Liver (tissue), 9 donors: Measurements from ENCODE around the gene DHCR7. TPM values are rescaled to one million over a fixed set of nuclear protein-coding genes. Genes with fewer than 3 reads are reported as not detected.

Source experiments
- DNase-seq: peaks from one replicate; pipeline ENCODE4 v3.0.0-alpha.2; 2017; ENCODE audit warnings: low spot score
- H3K27ac ChIP-seq, 2 donors: one replicate each; pipeline ENCODE4 v1.7.0; 2013; ENCODE audit warnings: inconsistent platforms in 2 of 2, low read length in 2 of 2, control low read depth in 1 of 2, low read depth in 1 of 2, mild to moderate bottlenecking in 1 of 2
- H3K27me3 ChIP-seq, 4 donors: one replicate each; pipeline versions ENCODE4 v1.6.1 to v1.7.0; 2013; ENCODE audit warnings: low read length in 3 of 4, inconsistent platforms in 1 of 4, mild to moderate bottlenecking in 1 of 4, moderate library complexity in 1 of 4; ENCODE audit not compliant: control insufficient read depth in 4 of 4, insufficient read depth in 4 of 4
- H3K36me3 ChIP-seq, 4 donors: one replicate each; pipeline versions ENCODE4 v1.6.1 to v1.7.0; 2013; ENCODE audit warnings: low read length in 3 of 4, mild to moderate bottlenecking in 3 of 4, low read depth in 1 of 4, moderate library complexity in 1 of 4; ENCODE audit not compliant: control insufficient read depth in 4 of 4, insufficient read depth in 3 of 4
- H3K4me1 ChIP-seq, 4 donors: one replicate each; pipeline versions ENCODE4 v1.6.1 to v1.7.0; 2013; ENCODE audit warnings: low read length in 3 of 4, mild to moderate bottlenecking in 3 of 4, moderate library complexity in 1 of 4; ENCODE audit not compliant: control insufficient read depth in 4 of 4, insufficient read depth in 4 of 4
- H3K4me3 ChIP-seq, 3 donors: one replicate each; pipeline versions ENCODE4 v1.6.1 to v1.7.0; 2013; ENCODE audit warnings: low read length in 3 of 3, control low read depth in 1 of 3, low read depth in 1 of 3, mild to moderate bottlenecking in 1 of 3
- H3K9ac ChIP-seq, 2 donors: one replicate each; pipeline ENCODE4 v1.7.0; 2013; ENCODE audit warnings: low read length in 2 of 2, mild to moderate bottlenecking in 2 of 2, moderate library complexity in 2 of 2, control low read depth in 1 of 2, low read depth in 1 of 2
- H3K9me3 ChIP-seq, 4 donors: one replicate each; pipeline versions ENCODE4 v1.6.1 to v1.7.0; 2013; ENCODE audit warnings: low read length in 3 of 4; ENCODE audit not compliant: control insufficient read depth in 4 of 4
- EGR1 ChIP-seq, 2 donors: IDR thresholded peaks; 2 replicates each; pipeline ENCODE4 v1.6.1; 2016 to 2018; ENCODE audit warnings: antibody characterized with exemption in 2 of 2, low read depth in 2 of 2
- FOXA1 ChIP-seq: IDR thresholded peaks from 2 replicates; pipeline ENCODE4 v1.6.1; 2016; ENCODE audit warnings: antibody characterized with exemption
- FOXA2 ChIP-seq: IDR thresholded peaks from 2 replicates; pipeline ENCODE4 v1.6.1; 2016; ENCODE audit warnings: antibody characterized with exemption
- GABPA ChIP-seq, 2 donors: IDR thresholded peaks in 1 of 2; conservative IDR thresholded peaks in 1 of 2; 2 replicates each; pipeline ENCODE4 v1.6.1; 2016; ENCODE audit warnings: antibody characterized with exemption in 2 of 2, mild to moderate bottlenecking in 1 of 2, moderate library complexity in 1 of 2
- HNF4A ChIP-seq, 2 donors: conservative IDR thresholded peaks; 2 replicates each; pipeline ENCODE4 v1.6.1; 2016; ENCODE audit warnings: antibody characterized with exemption in 2 of 2, mild to moderate bottlenecking in 2 of 2
- HNF4G ChIP-seq: IDR thresholded peaks from 2 replicates; pipeline ENCODE4 v1.6.1; 2016; ENCODE audit warnings: antibody characterized with exemption
- JUND ChIP-seq, 2 donors: IDR thresholded peaks; 2 replicates each; pipeline ENCODE4 v1.6.1; 2016; ENCODE audit warnings: antibody characterized with exemption in 2 of 2
- NR2F2 ChIP-seq: IDR thresholded peaks from 2 replicates; pipeline ENCODE4 v1.6.1; 2016; ENCODE audit warnings: antibody characterized with exemption
- RAD21 ChIP-seq, 2 donors: IDR thresholded peaks; 2 replicates each; pipeline ENCODE4 v1.6.1; 2016; ENCODE audit warnings: antibody characterized with exemption in 2 of 2, mild to moderate bottlenecking in 2 of 2
- RXRA ChIP-seq, 2 donors: IDR thresholded peaks; 2 replicates each; pipeline ENCODE4 v1.6.1; 2017 to 2018; ENCODE audit warnings: antibody characterized with exemption in 2 of 2, mild to moderate bottlenecking in 1 of 2
- SP1 ChIP-seq: IDR thresholded peaks from 2 replicates; pipeline ENCODE4 v1.6.1; 2018; ENCODE audit warnings: antibody characterized with exemption, mild to moderate bottlenecking
- TAF1 ChIP-seq: conservative IDR thresholded peaks from 2 replicates; pipeline ENCODE4 v1.6.1; 2016; ENCODE audit warnings: antibody characterized with exemption, mild to moderate bottlenecking
- YY1 ChIP-seq: IDR thresholded peaks from 2 replicates; pipeline ENCODE4 v1.6.1; 2016; ENCODE audit warnings: antibody characterized with exemption, mild to moderate bottlenecking
- WGBS: extraction: QIAGEN DNeasy Blood & Tissue Kit; methylation state at CpG from one replicate; pipeline ENCODE4 v1.1.7; 2013; 5-methylcytosine and 5-hydroxymethylcytosine counted together
- polyA plus RNA-seq, 2 donors: library from polyadenylated mRNA; stranded (reverse) in 1 of 2; unstranded in 1 of 2; fragments of 200-250 nt in 1 of 2; fragments of >200 nt in 1 of 2; fragmentation: Nextera tagmentation in 1 of 2; extraction: Ambion mirVana in 1 of 2; gene quantifications; one replicate each; pipeline versions ENCODE4 v1.2.1 to v1.2.3, GENCODE V29; 2013 to 2015
- total RNA-seq, 2 donors: library from RNA; depleted of rRNA; stranded (reverse); fragments of >200 nt; gene quantifications; one replicate each; pipeline ENCODE4 v1.2.3, GENCODE V29; 2014
- TF ChIP-seq, protein P1 (sequence below): IDR thresholded peaks from 2 replicates; pipeline ENCODE4 v1.6.1; 2016; ENCODE audit warnings: antibody characterized with exemption
- TF ChIP-seq, protein P2 (sequence below): IDR thresholded peaks from 2 replicates; pipeline ENCODE4 v1.6.1; 2016; ENCODE audit warnings: antibody characterized with exemption, mild to moderate bottlenecking
- TF ChIP-seq, protein P3 (sequence below): fragments of 150-350 bp; IDR thresholded peaks from 2 replicates; pipeline ENCODE4 v1.5.1; 2017; ENCODE audit warnings: improper control_type of control experiment, low read depth, low read length; ENCODE audit not compliant: missing input control
- TF ChIP-seq, protein P4 (sequence below): IDR thresholded peaks from 2 replicates; pipeline ENCODE4 v1.6.1; 2016; ENCODE audit warnings: antibody characterized with exemption
- TF ChIP-seq, protein P5 (sequence below): IDR thresholded peaks from 2 replicates; pipeline ENCODE4 v1.6.1; 2016; ENCODE audit warnings: antibody characterized with exemption
- donor health status: healthy.
- donor health status: healthy.
- donor health status: healthy.
- donor health status: healthy.
- donor health status: healthy.

DHCR7 gene
- total and polyA plus RNA-seq, 4 donors = 56.9 to 224 (median 172) TPM

- Histone ChIP-seq H3K9ac (peak overlapping the region; percentile 82 to 92), H3K4me3 (peak overlapping the region; percentile 78 to 88 (median 80)), H3K4me1 (peaks cover 5 to 41% (median 24%) of the 10 kb centered on the region in 4 donors), H3K9me3 (no peaks in the 10 kb centered on the region), H3K27ac (peak overlapping the region; percentile 97), H3K27me3 (no peaks in the 10 kb centered on the region), H3K36me3 (peaks cover 4 to 26% (median 24%) of the 10 kb centered on the region in 4 donors)
- WGBS = 27% methylated on average over 9 of the region's 9 CpGs
- DNase-seq = no peak
- TF ChIP-seq HNF4A (conservative IDR thresholded peaks at IDR 0.05) (peak; percentile 70 to 79), FOXA2 (peak; percentile 34), TAF1 (peak; percentile 58), NR2F2 (peak; percentile 58), GABPA (IDR thresholded peaks at IDR 0.05 in 1 of 2, conservative IDR thresholded peaks at IDR 0.05 in 1 of 2) (peak in 1 of 2 donors; percentile 25), HNF4G (no peak), SP1 (peak; percentile 79), RAD21 (IDR thresholded peaks at IDR 0.05) (peak; percentile 41 to 51), EGR1 (IDR thresholded peaks at IDR 0.05; ENCODE audit: low read depth in 2 of 2) (no peak), RXRA (IDR thresholded peaks at IDR 0.05) (peak; percentile 93 to 97), YY1 (peak; percentile 66), JUND (IDR thresholded peaks at IDR 0.05) (peak; percentile 39 to 72), FOXA1 (peak; percentile 29)
- TF ChIP-seq, protein P1, sequence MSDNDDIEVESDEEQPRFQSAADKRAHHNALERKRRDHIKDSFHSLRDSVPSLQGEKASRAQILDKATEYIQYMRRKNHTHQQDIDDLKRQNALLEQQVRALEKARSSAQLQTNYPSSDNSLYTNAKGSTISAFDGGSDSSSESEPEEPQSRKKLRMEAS = no peak
- TF ChIP-seq, protein P2, sequence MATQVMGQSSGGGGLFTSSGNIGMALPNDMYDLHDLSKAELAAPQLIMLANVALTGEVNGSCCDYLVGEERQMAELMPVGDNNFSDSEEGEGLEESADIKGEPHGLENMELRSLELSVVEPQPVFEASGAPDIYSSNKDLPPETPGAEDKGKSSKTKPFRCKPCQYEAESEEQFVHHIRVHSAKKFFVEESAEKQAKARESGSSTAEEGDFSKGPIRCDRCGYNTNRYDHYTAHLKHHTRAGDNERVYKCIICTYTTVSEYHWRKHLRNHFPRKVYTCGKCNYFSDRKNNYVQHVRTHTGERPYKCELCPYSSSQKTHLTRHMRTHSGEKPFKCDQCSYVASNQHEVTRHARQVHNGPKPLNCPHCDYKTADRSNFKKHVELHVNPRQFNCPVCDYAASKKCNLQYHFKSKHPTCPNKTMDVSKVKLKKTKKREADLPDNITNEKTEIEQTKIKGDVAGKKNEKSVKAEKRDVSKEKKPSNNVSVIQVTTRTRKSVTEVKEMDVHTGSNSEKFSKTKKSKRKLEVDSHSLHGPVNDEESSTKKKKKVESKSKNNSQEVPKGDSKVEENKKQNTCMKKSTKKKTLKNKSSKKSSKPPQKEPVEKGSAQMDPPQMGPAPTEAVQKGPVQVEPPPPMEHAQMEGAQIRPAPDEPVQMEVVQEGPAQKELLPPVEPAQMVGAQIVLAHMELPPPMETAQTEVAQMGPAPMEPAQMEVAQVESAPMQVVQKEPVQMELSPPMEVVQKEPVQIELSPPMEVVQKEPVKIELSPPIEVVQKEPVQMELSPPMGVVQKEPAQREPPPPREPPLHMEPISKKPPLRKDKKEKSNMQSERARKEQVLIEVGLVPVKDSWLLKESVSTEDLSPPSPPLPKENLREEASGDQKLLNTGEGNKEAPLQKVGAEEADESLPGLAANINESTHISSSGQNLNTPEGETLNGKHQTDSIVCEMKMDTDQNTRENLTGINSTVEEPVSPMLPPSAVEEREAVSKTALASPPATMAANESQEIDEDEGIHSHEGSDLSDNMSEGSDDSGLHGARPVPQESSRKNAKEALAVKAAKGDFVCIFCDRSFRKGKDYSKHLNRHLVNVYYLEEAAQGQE = peak; percentile 46
- TF ChIP-seq, protein P3, sequence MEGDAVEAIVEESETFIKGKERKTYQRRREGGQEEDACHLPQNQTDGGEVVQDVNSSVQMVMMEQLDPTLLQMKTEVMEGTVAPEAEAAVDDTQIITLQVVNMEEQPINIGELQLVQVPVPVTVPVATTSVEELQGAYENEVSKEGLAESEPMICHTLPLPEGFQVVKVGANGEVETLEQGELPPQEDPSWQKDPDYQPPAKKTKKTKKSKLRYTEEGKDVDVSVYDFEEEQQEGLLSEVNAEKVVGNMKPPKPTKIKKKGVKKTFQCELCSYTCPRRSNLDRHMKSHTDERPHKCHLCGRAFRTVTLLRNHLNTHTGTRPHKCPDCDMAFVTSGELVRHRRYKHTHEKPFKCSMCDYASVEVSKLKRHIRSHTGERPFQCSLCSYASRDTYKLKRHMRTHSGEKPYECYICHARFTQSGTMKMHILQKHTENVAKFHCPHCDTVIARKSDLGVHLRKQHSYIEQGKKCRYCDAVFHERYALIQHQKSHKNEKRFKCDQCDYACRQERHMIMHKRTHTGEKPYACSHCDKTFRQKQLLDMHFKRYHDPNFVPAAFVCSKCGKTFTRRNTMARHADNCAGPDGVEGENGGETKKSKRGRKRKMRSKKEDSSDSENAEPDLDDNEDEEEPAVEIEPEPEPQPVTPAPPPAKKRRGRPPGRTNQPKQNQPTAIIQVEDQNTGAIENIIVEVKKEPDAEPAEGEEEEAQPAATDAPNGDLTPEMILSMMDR = no peak
- TF ChIP-seq, protein P4, sequence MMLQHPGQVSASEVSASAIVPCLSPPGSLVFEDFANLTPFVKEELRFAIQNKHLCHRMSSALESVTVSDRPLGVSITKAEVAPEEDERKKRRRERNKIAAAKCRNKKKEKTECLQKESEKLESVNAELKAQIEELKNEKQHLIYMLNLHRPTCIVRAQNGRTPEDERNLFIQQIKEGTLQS = no peak
- TF ChIP-seq, protein P5, sequence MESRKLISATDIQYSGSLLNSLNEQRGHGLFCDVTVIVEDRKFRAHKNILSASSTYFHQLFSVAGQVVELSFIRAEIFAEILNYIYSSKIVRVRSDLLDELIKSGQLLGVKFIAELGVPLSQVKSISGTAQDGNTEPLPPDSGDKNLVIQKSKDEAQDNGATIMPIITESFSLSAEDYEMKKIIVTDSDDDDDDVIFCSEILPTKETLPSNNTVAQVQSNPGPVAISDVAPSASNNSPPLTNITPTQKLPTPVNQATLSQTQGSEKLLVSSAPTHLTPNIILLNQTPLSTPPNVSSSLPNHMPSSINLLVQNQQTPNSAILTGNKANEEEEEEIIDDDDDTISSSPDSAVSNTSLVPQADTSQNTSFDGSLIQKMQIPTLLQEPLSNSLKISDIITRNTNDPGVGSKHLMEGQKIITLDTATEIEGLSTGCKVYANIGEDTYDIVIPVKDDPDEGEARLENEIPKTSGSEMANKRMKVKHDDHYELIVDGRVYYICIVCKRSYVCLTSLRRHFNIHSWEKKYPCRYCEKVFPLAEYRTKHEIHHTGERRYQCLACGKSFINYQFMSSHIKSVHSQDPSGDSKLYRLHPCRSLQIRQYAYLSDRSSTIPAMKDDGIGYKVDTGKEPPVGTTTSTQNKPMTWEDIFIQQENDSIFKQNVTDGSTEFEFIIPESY = no peak
Observed at GRCh38 chr11:71446942-71447688, 1.1 kb downstream of the DHCR7 start.
